ENCODE measurements around the gene CORT. TPM values are rescaled to one million over a fixed set of nuclear protein-coding genes. Genes with fewer than 3 reads are reported as not detected.

Gene CORT
- total RNA-seq, 4 donors from 2014 or later, result not detected

GRCh38 chr1:10495952-10496351 lies 46.1 kb downstream of the CORT start:
- intact Hi-C loops (cut with DNase I; ENCODE audit: low total_unique reads), result loop anchor here (5.0 kb wide), 1 partner anchor 371 kb away; no protein-coding TSS in a partner anchor
- no peak overlapping the region for H3K4me3 ChIP-seq (ENCODE audit: low read depth, poor library complexity, severe bottlenecking)
- 59 to 65% methylated on average over 14 of the region's 14 CpGs for WGBS, 2 donors
- TF ChIP-seq POLR2A (IDR thresholded peaks at IDR 0.05) (no peak), CTCF (IDR thresholded peaks at IDR 0.05) (no peak)
- DNase-seq (ENCODE audit: low spot score in 2 of 2), result peak; percentile 80 to 86

DNA sequence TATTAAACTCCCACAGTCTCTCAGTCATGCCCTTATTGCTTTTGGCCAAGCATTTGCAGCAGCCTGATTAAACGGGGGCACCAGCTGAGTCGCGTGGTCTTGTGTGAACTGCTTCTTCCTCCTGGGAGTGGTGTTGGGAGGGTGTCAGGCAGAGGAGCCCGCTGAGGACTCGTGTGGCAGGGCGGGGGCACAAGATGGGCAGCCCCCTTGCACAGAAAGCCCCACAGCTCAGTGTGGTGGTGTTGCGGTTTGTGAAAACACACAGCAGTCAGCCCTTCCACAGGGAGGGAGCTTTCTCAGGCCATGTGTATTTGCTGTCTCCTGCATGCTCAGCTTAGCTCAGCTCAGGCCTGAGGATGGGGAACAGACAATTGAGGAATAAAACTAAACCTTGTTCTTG lies 47.3 kb downstream of the CORT start:
- DNase-seq (ENCODE audit: low spot score in 2 of 2), result no peak
- TF ChIP-seq POLR2A (IDR thresholded peaks at IDR 0.05), result no peak
- no peak for TF ChIP-seq CTCF (IDR thresholded peaks at IDR 0.05)
- intact Hi-C loops (cut with DNase I; ENCODE audit: low total_unique reads), result loop anchor here (5.0 kb wide), 1 partner anchor 370 kb away; no protein-coding TSS in a partner anchor
- no peak overlapping the region for H3K4me3 ChIP-seq (ENCODE audit: low read depth, poor library complexity, severe bottlenecking)
- 76 to 92% methylated on average over 7 of the region's 7 CpGs for WGBS, 2 donors

DNA sequence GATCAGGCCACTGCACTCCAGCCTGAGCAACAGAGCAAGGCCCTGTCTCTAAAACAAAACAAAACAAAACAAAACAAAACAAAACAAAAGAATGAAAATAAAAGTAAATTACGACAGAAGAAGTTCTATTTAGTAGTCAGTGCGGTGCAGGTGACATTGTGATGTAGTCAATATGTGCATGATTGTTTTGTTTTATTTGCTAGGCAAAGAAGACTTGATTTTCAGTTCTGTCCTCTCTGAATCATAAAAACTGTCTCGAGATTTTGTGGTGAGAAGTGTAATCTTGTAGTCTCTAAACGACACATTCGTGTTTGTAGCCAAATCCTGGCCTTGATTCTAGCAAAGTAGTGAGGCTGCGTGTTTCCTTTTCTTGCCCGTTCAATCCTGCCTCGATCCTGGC lies 48.4 kb downstream of the CORT start:
- no peak for DNase-seq (ENCODE audit: low spot score in 2 of 2)
- H3K4me3 ChIP-seq (ENCODE audit: low read depth, poor library complexity, severe bottlenecking), result no peak overlapping the region
- WGBS, 2 donors, result 85 to 87% methylated on average over 8 of the region's 8 CpGs
- intact Hi-C loops (cut with DNase I; ENCODE audit: low total_unique reads), result loop anchor here (5.0 kb wide), 1 partner anchor 369 kb away; no protein-coding TSS in a partner anchor
- TF ChIP-seq CTCF (IDR thresholded peaks at IDR 0.05) (no peak), POLR2A (IDR thresholded peaks at IDR 0.05) (no peak)

Other genes with a start within 250 kb of the CORT start
- gene KIF1B, start 239.5 kb upstream of the CORT start, total RNA-seq, result 10 to 100 TPM; 44.1 to 53.1 (median 46.0) TPM
- gene PGD, start 51.0 kb upstream of the CORT start, total RNA-seq, result 10 to 100 TPM; 38.8 to 70.5 (median 53.2) TPM
- 1 to 10 TPM in 2 of 4 donors, under 1 TPM in 2; 0.42 to 1.8 (median 0.97) TPM for gene CENPS, start 19.6 kb upstream of the CORT start, total RNA-seq
- gene DFFA, start 22.5 kb downstream of the CORT start, total RNA-seq, result 10 to 100 TPM; 14.1 to 20.9 (median 18.0) TPM
- 10 to 100 TPM; 14.1 to 22.8 (median 18.9) TPM for gene PEX14, start 24.9 kb downstream of the CORT start, total RNA-seq